K562 (cell line): Measurements from ENCODE around the gene SFXN3.

Experiments
- ZBTB11 ChIP-seq, 3 experiments: fragments of 200-800 bp in 1 of 3; fragments of 250-450 bp in 1 of 3; fragments of 450-650 bp in 1 of 3; sonication (Bioruptor Pico) in 1 of 3; sonication (Bioruptor generic) in 1 of 3; formaldehyde crosslinking in 1 of 3; IDR thresholded peaks; 2 replicates each; pipeline versions ENCODE4 v1.6.1 to v1.8.0; 2016 to 2022; ENCODE audit warnings: mild to moderate bottlenecking in 2 of 3, missing genetic modification characterization in 2 of 3, missing compliant biosample characterization in 1 of 3, moderate library complexity in 1 of 3
- ZBTB8A ChIP-seq: fragments of 450-650 bp; IDR thresholded peaks from 2 replicates; pipeline ENCODE4 v1.6.1; 2018; ENCODE audit warnings: mild to moderate bottlenecking, moderate library complexity; ENCODE audit not compliant: partially characterized antibody
- ZNF766 ChIP-seq: fragments of 200-800 bp; sonication (Bioruptor generic); conservative IDR thresholded peaks from 2 replicates; pipeline ENCODE4 v1.6.1; 2016; ENCODE audit warnings: missing genetic modification characterization, missing compliant biosample characterization
- TF ChIP-seq, protein P1 (sequence below), 3 experiments: IDR thresholded peaks in 2 of 3; conservative IDR thresholded peaks in 1 of 3; 2 replicates each; pipeline ENCODE4 v1.5.1; 2011 to 2012; ENCODE audit warnings: low read length in 3 of 3, mild to moderate bottlenecking in 3 of 3, control low read depth in 2 of 3, improper control_type of control experiment in 1 of 3, inconsistent platforms in 1 of 3, low read depth in 1 of 3, mixed read lengths in 1 of 3, moderate library complexity in 1 of 3; ENCODE audit not compliant: insufficient read depth in 2 of 3
- TF ChIP-seq, protein P2 (sequence below): fragments of 200-800 bp; sonication (Bioruptor generic); IDR thresholded peaks from 2 replicates; pipeline ENCODE4 v1.6.1; 2016; ENCODE audit warnings: missing genetic modification characterization, missing compliant biosample characterization

GRCh38 chr10:101087965-101088364 lies 56.9 kb downstream of the SFXN3 start:
- TF ChIP-seq ZBTB11 (CRISPR knock-in tag; IDR thresholded peaks at IDR 0.05) (no peak), ZBTB8A (no peak), ZNF766 (CRISPR knock-in tag) (no peak)
- TF ChIP-seq, protein P1, sequence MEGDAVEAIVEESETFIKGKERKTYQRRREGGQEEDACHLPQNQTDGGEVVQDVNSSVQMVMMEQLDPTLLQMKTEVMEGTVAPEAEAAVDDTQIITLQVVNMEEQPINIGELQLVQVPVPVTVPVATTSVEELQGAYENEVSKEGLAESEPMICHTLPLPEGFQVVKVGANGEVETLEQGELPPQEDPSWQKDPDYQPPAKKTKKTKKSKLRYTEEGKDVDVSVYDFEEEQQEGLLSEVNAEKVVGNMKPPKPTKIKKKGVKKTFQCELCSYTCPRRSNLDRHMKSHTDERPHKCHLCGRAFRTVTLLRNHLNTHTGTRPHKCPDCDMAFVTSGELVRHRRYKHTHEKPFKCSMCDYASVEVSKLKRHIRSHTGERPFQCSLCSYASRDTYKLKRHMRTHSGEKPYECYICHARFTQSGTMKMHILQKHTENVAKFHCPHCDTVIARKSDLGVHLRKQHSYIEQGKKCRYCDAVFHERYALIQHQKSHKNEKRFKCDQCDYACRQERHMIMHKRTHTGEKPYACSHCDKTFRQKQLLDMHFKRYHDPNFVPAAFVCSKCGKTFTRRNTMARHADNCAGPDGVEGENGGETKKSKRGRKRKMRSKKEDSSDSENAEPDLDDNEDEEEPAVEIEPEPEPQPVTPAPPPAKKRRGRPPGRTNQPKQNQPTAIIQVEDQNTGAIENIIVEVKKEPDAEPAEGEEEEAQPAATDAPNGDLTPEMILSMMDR (IDR thresholded peaks at IDR 0.05 in 2 of 3, conservative IDR thresholded peaks at IDR 0.05 in 1 of 3; ENCODE audit: insufficient read depth in 2 of 3, low read depth in 1 of 3, low read length in 3 of 3) = no peak
- TF ChIP-seq, protein P2, sequence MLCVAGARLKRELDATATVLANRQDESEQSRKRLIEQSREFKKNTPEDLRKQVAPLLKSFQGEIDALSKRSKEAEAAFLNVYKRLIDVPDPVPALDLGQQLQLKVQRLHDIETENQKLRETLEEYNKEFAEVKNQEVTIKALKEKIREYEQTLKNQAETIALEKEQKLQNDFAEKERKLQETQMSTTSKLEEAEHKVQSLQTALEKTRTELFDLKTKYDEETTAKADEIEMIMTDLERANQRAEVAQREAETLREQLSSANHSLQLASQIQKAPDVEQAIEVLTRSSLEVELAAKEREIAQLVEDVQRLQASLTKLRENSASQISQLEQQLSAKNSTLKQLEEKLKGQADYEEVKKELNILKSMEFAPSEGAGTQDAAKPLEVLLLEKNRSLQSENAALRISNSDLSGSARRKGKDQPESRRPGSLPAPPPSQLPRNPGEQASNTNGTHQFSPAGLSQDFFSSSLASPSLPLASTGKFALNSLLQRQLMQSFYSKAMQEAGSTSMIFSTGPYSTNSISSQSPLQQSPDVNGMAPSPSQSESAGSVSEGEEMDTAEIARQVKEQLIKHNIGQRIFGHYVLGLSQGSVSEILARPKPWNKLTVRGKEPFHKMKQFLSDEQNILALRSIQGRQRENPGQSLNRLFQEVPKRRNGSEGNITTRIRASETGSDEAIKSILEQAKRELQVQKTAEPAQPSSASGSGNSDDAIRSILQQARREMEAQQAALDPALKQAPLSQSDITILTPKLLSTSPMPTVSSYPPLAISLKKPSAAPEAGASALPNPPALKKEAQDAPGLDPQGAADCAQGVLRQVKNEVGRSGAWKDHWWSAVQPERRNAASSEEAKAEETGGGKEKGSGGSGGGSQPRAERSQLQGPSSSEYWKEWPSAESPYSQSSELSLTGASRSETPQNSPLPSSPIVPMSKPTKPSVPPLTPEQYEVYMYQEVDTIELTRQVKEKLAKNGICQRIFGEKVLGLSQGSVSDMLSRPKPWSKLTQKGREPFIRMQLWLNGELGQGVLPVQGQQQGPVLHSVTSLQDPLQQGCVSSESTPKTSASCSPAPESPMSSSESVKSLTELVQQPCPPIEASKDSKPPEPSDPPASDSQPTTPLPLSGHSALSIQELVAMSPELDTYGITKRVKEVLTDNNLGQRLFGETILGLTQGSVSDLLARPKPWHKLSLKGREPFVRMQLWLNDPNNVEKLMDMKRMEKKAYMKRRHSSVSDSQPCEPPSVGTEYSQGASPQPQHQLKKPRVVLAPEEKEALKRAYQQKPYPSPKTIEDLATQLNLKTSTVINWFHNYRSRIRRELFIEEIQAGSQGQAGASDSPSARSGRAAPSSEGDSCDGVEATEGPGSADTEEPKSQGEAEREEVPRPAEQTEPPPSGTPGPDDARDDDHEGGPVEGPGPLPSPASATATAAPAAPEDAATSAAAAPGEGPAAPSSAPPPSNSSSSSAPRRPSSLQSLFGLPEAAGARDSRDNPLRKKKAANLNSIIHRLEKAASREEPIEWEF (CRISPR knock-in tag) = no peak
